Measurements from ENCODE around the gene RTCB.
A peak's percentile ranks its signal among the peaks of the same experiment; 100 is the strongest.
"Not testable (repeated sequence)": the region's sequence is repeated elsewhere in the genome, so short reads cannot be mapped to it uniquely, and the experiment has no call there.

The RTCB gene

DNA sequence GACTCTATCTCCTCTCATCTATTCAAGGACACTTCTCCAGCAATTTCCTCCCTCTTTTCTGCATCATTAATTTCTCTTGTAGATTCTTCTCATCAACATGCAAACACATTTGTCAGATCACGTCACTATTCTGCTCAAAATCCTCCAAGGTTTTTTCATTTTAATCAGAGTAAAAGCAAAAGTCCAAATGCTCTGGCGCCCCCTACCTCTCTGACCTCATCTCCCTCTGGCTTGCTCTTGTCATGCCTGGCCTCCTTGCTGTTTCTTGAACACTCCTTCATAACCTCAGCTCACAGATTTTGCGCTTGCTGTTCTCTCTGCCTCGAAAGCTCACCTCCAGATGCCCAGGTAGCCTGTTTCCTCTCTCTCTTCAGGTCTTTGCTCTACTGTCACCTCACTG lies 22.4 kb downstream of the RTCB start:
- peak in 3 of 51 donors; percentile 3 to 10 (median 6) for DNase-seq

DNA sequence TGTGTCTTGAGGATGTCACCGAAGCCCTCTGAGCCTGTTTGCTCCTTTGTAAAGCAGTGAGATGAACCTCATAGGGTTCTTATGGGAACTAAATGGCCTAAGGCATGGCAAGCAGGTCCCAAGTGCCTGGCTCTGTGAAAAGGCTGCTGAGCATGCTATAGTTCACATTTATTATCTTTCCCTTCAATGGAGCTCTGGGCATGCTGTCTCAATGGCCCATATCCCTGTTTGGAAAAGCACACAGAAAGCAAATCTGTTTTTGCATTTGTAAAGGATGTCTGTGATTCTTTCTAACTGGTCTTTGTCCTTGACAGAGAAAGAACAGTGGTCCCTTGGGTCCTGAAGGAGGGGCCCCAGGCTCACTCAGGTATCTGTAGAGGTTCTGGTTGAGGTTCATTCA lies 26.4 kb downstream of the RTCB start:
- DNase-seq: no peak

DNA sequence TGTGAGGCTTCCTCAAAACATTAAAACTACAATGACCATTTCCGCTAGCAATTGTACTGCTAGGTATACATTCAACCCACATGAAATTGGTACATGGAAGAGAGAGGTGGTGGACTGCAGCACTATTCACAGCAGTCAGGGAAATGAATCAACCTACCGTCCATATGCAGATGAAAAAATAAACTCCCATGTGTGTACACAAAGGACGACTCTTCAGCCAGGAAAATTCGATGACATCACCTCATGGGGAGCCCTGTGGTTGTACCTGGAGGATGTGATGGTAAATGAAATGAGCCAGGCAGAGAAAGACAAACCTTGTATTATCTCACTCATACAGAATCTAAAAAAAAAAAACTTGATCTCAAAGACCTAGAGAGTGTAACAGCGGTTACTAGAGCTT lies 31.1 kb downstream of the RTCB start:
- DNase-seq: no peak

DNA sequence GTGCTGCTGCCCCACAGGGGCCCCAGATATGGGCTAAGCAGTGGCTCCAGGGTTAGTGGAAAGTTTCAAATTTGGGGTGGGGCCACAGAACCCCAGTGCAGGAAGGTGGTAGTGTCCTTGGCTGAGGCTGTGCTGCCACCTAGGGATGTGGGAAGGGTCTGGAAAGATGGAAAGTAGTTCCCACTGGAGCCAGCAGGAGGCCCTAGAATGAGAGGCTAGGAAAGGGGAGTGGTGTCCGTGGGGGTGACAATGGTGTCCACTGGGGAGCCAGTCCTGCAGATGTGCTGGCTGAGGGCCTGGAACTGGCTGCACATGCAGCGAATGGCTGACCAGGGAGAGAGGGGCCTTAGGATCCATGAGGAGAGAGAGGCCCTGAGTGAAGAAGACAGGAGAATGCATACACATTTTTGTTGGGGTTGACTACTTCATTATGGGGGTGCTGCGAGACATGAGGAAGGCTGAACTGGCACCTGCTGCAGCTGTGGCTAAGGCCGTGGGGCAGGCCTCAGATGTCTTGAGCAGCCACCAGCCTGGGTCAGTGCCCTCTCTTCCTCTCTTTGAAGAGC lies 33.3 kb downstream of the RTCB start:
- DNase-seq: peak in 30 of 51 donors; percentile 2 to 65 (median 24)

DNA sequence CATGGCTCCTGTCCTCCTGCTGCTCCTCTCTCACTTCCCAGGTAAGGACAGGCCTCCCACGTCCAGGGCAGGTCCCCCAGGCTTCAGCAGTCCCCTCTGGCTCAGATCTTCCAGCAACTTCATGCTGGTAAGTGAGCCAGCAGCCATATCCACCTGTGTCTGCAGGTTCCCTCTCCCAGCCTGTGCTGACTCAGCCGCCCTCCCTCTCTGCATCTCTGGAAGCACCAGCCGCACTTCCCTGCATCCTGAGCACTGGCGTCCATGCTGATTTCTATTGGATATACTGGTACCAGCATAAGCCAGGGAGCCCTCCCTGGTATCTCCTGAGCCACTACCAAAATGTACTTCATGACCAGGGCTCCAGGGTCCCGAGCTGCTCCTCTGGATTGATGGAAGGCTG lies 35.4 kb downstream of the RTCB start:
- peak in 2 of 51 donors; percentile 23 to 49 for DNase-seq

DNA sequence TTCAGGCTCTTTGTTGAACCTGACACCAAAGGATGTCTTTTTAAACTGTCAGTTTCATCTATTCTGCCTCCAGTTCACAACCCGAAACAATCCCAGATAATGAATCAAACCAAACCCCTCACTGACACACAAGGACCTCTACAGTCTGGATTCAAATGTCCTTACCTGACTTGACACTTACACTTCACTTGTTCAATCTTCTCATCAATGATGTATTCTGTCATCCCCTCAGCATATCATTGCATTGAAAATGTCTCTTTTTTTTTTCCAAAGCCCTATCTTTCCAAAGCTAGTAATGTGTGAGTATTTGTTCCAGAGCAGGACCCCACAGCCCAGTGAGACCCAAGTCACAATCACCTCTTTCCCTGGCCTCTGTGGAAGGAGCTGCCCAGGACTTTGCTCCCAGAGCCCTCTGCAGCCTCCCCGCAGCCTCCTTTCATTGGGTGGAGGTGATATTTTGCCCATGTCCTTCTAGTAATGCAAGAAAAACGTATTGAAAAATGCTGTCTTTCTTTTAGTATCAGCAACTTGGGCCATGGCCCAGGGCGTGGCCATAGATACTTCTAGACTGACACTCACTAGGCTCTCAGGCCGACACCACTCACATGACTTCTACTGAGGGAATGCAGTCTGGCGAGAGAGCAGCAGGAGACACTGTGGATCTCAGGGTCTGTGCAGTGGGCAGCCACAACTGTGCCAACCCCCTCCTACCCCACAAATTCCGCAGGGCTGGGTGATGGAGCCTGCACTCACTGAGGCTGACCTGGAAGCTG lies 36.2 kb downstream of the RTCB start:
- no peak for DNase-seq

DNA sequence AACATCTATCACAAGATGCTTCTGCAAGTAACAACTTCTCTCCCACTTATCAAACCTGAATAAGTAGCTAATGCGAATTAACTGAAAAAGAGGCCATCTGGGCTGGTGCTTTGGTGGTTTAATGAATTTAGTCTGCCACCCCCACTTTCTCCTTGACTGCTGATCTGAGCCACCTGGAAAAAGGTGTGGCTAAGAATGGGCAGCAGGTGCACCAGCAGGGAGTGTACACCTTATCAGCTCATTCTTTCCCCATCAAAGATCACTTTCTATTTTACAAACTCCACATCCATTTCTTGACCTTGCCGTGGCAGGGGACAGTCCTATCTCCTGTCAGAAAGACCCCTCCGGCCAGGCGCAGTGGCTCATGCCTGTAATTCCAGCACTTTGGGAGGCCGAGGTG lies 47.8 kb downstream of the RTCB start:
- no peak for DNase-seq

DNA sequence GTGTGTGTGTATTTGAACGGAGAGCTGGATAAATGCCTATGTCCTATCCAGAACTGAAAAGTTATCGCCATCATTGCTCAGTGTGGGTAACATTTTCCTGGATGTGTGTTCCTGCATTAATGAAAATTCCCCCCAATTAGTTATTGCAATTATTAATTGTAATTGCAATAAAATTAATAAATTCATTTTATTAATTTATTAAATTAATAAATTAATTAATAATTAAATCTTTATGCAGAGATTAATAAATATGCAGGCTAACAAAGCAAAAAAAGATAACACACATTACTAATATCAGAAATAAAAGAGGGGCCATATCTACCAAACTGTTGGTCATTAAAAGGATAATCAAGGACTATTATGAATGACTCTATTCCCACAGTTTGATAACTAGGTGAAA lies 50.8 kb downstream of the RTCB start:
- no peak for DNase-seq

DNA sequence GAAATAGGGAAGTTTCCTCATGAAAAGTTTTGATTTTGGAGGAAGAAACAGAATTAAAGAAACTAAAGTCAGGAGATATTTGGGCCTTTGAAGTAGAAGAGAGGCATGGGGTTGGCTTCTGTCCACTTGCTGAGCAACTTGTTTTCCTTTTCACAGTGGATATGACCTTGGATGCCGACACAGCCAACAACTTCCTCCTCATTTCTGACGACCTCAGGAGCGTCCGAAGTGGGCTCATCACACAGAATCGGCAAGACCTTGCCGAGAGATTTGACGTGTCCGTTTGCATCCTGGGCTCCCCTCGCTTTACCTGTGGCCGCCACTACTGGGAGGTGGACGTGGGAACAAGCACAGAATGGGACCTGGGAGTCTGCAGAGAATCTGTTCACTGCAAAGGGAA lies 52.0 kb downstream of the RTCB start:
- not testable (repeated sequence) for DNase-seq

DNA sequence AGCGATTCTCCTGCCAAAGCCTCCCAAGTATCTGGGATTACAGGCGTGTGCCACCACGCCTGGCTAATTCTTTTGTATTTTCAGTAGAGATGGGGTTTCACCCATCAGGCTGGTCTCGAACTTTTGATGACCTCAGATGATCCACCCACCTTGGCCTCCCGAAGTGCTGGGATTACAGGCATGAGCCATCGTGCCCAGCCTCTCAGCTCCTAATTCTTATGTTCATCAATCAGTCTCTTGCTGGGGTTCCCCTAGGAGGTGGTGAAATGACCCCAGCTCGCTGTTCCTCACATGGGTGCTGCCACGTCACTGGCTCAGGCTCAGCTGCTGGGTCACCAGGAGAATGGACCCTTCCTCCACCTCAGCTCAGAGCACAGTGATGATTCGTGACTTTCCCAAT lies 54.5 kb downstream of the RTCB start, which contains the start of gene RFPL3:
Gene RFPL3, plus strand, starts transcription at position 301 of the 400 bp plus-strand sequence. CDS start 205 bp downstream, outside the sequence.
- DNase-seq: not testable (repeated sequence)

DNA sequence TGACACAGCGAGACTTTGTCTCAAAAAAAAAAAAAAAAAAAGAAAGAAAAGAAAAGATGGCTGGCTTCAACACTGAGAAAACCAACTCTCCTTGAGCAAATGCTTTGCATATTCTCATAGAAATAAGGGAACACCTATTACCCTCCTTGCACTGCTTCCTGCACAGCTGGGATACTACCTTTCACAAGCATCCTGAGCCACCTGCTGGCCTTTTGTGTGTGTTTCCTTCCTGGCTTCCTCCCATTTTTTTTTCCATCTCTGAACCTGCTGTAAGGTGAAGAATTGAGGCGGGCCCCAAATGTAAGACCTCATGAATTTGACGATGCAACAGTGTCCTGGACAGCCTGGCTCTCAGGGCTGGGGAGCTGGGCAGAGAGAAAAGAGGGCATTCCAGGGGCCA lies 56.3 kb downstream of the RTCB start:
- no peak for DNase-seq

DNA sequence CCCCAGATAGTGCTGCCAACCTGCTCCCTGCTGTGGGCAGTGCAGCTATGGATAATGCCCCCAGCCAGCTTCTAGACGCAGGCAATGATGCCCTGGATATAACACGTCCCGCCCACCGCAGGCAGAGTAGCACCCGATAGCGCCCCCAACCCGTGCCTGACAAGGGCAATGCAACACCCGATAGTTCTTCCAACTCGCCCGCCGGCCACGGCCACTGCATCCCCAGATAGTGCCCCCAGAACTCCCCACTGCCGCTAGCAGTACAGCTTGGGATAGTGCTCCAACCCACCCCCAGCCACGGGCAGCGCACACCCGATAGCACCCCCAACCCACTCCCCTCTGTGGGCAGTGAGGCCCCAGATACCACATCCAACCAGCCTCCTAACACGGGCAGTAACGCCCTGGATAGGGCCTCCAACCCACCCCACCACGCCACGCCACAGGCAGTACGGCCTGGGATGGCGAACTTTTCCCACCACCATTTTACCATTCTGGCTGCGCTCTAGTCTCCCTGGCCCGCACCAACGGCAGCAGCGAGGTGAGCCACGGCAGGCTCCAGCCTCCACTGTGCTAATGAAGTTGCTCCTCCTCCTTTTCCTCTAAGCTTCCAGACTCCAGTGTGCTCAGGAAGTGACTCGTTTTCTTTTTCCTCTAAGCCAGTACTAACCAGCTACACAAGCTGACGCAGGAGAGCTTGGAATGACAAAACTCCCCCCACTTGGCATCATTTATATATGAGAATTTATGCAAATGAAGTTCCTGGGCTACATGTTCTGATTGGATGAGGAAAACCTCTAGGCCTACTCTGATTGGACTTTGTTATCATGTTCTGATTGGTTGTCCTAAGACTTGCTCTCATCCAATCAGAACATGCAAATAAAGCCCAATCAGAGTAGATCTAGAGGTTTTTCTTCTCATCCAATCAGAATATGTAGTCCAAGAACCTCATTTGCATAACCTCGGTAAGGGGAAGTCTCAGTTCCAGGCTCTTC lies 57.4 kb downstream of the RTCB start:
- no peak for DNase-seq

DNA sequence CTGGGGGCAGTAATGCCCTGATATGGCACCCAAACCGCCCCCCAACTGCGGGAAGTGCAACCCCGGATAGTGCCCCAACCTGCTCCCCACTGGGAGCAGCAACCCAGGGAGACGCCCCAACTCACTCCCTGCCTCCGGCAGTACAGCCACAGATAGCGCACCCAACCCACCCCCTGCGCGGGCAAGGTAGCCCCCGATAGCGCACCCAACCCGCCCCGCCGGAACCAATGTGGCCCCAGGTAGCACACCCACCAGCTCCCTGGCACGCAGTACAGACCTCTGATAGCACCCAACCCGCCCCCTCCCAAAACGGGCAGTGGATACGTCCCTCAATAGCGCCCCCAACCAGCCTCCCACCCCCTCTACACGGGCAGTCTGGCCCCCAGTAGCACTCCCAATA lies 58.2 kb downstream of the RTCB start:
- DNase-seq: no peak

DNA sequence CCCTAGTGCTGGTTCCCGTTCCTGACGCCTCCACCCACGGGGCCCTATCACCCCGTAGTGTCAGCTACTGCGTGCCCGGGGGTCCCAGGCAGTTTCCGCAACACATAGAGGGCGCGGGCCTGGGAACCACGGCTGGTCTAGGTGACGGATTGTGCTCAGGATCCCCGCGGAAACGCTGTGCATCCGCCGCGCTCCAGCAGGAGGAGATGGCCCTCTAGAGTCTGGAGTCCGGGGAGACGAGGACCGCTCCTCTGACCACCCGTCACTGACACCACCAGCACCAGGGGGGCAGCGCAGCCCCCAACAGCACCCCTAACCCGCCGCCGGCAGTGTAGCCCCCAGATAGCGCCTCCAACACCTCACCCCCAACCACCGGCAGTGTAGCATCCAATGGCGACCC lies 58.8 kb downstream of the RTCB start:
- no peak for DNase-seq

DNA sequence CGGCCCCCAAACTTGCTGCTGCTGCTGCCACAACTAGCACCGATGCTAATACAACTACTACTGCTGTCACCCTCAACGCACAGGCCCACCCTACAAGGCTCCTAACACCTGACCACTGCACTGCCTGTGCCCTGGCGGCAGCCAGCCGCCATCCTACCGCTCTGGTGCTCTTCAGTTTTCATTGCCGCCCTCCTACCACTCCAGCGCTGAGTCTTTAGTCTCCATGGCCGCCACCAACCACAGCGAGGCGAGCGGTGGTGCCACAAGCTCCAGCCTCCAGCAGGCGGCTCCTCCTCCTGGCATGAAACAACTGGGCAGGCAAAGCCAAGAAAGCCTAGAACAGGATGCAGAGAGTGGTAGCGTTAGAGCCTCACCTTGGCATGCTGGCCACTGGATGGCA lies 59.4 kb downstream of the RTCB start:
- no peak for DNase-seq

DNA sequence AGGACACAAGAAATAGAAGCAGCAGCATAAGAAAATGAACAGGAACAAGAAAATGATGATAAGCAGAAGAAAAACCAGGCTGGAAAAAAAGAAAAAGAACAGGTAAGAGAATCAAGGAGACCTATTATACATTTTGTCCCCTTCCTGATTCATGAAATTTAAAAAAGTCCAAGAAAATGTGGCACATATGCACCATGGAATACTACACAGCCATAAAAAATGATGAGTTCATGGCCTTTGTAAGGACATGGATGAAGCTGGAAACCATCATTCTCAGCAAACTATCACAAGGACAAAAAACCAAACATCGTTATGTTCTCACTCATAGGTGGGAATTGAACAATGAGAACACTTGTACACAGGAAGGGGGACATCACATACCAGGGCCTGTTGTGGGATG lies 60.2 kb downstream of the RTCB start:
- DNase-seq: not testable (repeated sequence)

DNA sequence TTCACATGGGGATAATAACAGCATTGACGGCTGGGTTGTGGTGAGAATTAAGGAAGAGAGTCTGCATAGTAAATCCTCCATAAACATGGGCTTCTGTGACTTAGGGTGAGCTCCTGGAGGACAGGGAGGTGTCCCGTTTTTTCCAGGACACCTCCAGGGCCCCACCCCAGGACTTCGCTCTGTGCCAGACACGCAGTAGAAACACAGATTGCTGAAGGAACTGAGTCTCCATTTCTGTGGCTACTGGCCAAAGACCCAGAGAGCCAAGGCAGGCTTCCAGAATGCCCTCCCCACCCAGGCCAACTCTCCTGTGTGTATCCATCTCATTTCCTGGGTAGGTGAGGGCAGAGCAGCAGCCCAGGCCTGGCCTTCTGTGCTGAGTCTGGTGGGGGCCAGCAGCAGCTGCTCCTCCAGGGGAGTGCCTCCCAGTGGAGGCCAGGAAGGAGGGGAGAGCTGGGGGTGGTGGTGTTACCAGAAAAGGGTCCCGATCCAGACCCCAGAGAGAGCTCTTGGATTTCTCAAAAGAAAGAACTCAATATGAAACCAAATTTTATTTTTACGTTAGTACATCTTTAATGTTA lies 63.9 kb downstream of the RTCB start:
- DNase-seq: no peak

DNA sequence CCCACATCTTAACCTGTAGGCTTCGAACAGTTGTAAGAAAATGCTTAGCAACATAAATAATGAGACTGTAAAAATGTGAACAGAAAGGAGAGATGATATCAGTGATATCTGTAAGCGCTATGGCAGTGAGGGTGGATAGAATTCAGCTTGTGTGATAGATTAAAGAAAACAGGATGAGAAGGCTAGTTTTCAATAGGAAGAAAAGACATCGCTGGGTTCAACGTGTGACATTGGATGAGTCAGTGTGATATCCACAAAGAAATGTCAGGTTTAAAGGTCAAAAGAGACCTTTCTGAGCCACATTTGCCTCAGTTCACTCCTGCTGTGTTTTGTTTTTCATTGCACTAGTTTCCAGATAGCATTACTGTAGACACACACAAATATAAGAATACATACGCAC lies 68.1 kb downstream of the RTCB start:
- DNase-seq: no peak

DNA sequence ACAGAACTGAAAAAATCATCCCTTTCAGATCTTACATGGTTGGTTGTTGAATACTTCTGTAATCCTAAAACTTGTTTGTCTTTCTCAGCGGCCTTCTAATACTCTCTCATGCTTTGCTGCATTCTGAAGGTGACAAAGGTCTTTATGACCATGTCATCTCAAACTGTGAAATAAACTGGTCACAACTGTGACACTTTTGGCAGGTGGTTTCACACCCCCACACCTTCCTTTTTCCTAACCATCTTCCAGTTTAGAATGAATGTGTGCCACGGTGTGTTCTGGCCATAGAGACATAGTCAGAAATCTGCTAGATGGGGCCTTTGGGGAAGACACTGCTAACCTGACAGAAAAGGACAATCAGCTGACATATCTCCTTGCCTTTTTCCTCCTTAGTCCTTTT lies 69.1 kb downstream of the RTCB start:
- no peak for DNase-seq

DNA sequence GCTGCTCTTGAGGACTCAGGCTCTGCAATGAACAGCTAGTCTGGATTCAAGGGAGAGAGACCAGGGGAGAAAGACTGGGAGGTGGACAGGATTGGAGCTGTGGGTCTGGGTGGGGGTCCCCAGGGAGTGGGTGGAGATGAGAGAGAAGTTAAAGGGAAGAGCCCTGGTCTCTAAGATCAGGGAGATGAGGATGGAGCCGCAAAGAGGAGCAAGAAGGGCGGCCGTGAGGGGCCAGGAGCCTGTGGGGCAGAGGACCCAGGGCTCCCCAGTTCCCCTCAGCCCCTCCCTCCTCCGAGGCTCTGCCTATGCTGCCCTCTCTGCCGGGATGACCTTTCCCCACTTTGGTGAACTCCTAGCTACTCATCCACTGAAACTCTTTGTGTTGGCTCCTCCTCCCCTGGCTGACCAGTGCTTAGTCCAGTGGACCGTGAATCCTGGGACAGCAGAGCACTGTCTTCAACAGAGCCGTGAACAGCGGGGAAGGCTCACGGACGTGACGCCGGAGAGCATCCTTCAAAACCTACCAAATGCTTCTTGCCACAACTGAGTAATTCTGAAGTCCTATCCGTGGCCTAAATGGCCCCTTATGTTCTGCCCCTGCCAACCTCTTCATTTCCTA lies 70.8 kb downstream of the RTCB start:
- no peak for DNase-seq

DNA sequence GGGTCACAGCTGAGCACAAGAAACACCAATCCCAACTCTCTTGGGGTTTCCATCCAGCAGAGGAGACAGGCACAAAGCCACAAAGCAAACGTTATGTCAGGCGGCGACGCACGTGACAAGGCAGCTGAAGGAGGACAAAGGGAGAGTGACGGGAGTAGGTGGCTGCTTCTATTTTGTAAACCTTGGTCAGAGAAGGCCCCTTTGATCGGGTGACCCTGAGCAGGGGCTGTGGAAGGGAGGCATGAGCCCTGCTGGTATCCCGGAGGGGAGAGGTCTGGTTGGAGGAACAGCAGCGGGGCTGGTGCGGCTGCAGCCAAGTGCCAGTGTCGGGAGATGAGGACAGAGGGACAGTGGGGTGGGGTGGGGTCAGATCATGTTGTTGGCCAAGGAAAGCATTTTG lies 71.6 kb downstream of the RTCB start:
- DNase-seq: peak in 2 of 51 donors; percentile 9 to 12

Measured in hypothalamus (tissue), 51 donors.